ENCODE data around the gene POLE. TPM values are rescaled to one million over a fixed set of nuclear protein-coding genes. Genes with fewer than 3 reads are reported as not detected.

POLE gene
- total RNA-seq, 4 donors from 2014 or later = 58.3 to 198 (median 84.3) TPM

GRCh38 chr12:132647858-132648257 is 39.3 kb downstream of the POLE start:
- Histone ChIP-seq H3K9me3 (no peaks in the 10 kb centered on the region), H3K27ac (no peak overlapping the region), H3K4me1 (no peaks in the 10 kb centered on the region), H3K27me3 (no peaks in the 10 kb centered on the region), H3K36me3 (peaks cover 0 to 72% (median 0%) of the 10 kb centered on the region in 3 donors), H3K4me3 (no peak overlapping the region)
- DNase-seq = no peak
- no peak for TF ChIP-seq POLR2A (IDR thresholded peaks at IDR 0.05)

- Histone ChIP-seq H3K36me3 (peaks cover 0 to 75% (median 0%) of the 10 kb centered on the region in 3 donors), H3K27ac (no peak overlapping the region), H3K4me1 (no peaks in the 10 kb centered on the region), H3K4me3 (no peak overlapping the region), H3K27me3 (no peaks in the 10 kb centered on the region), H3K9me3 (no peaks in the 10 kb centered on the region)
- no peak for DNase-seq
- no peak for TF ChIP-seq POLR2A (IDR thresholded peaks at IDR 0.05)
- no peak for TF ChIP-seq CTCF (IDR thresholded peaks at IDR 0.05)
These were observed 40.3 kb downstream of the POLE start for GRCh38 chr12:132646850-132647249.

GRCh38 chr12:132642846-132643835 is 44.0 kb downstream of the POLE start:
- H3K36me3 ChIP-seq = peaks cover 0 to 60% (median 0%) of the 10 kb centered on the region in 3 donors
- no peaks in the 10 kb centered on the region for H3K27me3 ChIP-seq
- no peaks in the 10 kb centered on the region for H3K4me1 ChIP-seq
- no peak overlapping the region for H3K27ac ChIP-seq
- no peak for TF ChIP-seq CTCF (IDR thresholded peaks at IDR 0.05)
- no peak for TF ChIP-seq POLR2A (IDR thresholded peaks at IDR 0.05)
- H3K9me3 ChIP-seq = no peaks in the 10 kb centered on the region
- no peak for DNase-seq
- no peak overlapping the region for H3K4me3 ChIP-seq

- Histone ChIP-seq H3K9me3 (no peaks in the 10 kb centered on the region), H3K27me3 (no peaks in the 10 kb centered on the region), H3K36me3 (peaks cover 0 to 62% (median 0%) of the 10 kb centered on the region in 3 donors), H3K4me1 (no peaks in the 10 kb centered on the region), H3K4me3 (no peak overlapping the region), H3K27ac (no peak overlapping the region)
- no peak for TF ChIP-seq POLR2A (IDR thresholded peaks at IDR 0.05)
- TF ChIP-seq CTCF (IDR thresholded peaks at IDR 0.05) = no peak
- DNase-seq = no peak
These were observed 45.1 kb downstream of the POLE start for GRCh38 chr12:132641811-132642650.

- TF ChIP-seq POLR2A (IDR thresholded peaks at IDR 0.05) (no peak), CTCF (IDR thresholded peaks at IDR 0.05) (no peak)
- H3K4me3 ChIP-seq = no peak overlapping the region
- no peak for DNase-seq
- H3K27me3 ChIP-seq = no peaks in the 10 kb centered on the region
- H3K27ac ChIP-seq = no peak overlapping the region
- H3K36me3 ChIP-seq = peaks cover 0 to 58% (median 0%) of the 10 kb centered on the region in 3 donors
- H3K4me1 ChIP-seq = no peaks in the 10 kb centered on the region
- no peaks in the 10 kb centered on the region for H3K9me3 ChIP-seq
These were observed 46.2 kb downstream of the POLE start for GRCh38 chr12:132640936-132641335.

All from Peyer's patch (tissue), 4 donors.